Activated naive CD4-positive, alpha-beta T cell treated with anti-CD3 and anti-CD28 coated beads, Interleukin-2, amount 50 U/mL, for 72 hours (primary cell): ENCODE measurements around the gene STAG1. TPM values are rescaled to one million over a fixed set of nuclear protein-coding genes. Genes with fewer than 3 reads are reported as not detected.
A peak's percentile ranks its signal among the peaks of the same experiment; 100 is the strongest.
"Not testable (repeated sequence)": the region's sequence is repeated elsewhere in the genome, so short reads cannot be mapped to it uniquely, and the experiment has no call there.

ENCODE experiments used
- ATAC-seq, 2 donors: fragments of 150-1000 bp; cut with Tn5 transposase; 2 replicates each; pipeline ENCODE4 v1.10.0; 2021; ENCODE audit warnings: mild to moderate bottlenecking in 2 of 2, moderate library complexity in 2 of 2
- DNase-seq, 2 donors: peaks; one replicate each; pipeline ENCODE4 v3.0.0; 2021 to 2022; ENCODE audit warnings: low spot score in 2 of 2
- H3K27ac Mint-ChIP-seq, 2 donors: one replicate each; pipeline ENCODE4 v1.8.0; 2022; ENCODE audit warnings: mild to moderate bottlenecking in 2 of 2, mixed read lengths in 2 of 2
- H3K36me3 Mint-ChIP-seq, 2 donors: one replicate each; pipeline ENCODE4 v1.8.0; 2022; ENCODE audit warnings: mixed read lengths in 2 of 2
- H3K9me3 Mint-ChIP-seq, 2 donors: one replicate each; pipeline ENCODE4 v1.8.0; 2022; ENCODE audit warnings: mixed read lengths in 2 of 2
- total RNA-seq, 2 donors: library from RNA; stranded (reverse); gene quantifications; one replicate each; pipeline ENCODE4 v1.2.3, GENCODE V29; 2022

STAG1 gene
- total RNA-seq, 2 donors from 2014 or later: 35.8 to 40.5 TPM

DNA sequence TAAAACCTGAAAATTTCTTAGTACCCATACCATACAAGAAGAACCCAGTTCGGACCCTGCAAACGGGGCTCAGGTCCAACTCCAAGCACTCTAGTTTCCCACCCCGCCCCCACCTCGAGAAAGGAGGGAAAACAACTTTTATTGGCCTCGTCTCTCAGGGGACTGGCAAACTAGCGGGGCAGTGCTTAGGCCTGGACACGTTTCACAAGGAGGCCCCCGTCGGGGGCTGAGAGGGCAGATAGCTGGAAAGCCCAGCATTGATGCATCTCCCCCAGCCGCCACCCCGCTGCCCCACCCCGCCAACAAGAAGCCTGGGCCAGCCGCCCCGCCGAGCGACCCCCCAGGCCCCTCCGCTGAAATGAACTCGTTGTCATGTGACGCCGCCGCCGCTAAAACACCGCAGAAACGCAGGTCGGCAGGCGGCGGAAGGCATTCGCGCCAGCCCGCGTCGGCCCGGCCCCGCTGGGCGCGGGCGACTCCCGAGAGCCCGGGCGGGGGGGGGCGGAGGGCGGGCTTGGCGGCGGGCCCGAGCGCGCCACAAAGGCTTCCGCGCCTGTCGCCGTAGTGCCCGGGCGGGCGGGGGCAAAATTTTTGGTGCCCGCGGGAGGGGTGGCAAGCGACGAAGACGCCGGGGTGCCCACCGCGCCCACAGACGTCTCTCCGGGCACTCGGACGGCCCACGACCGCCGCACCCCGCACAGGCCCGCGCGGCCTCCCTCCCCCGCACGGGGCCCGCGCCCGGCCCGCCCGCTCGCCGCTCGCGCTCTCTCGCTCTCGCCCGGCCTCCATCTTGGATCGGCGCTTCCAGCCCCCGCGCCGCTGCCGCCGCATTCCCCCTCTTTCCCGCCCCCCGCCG is 634 bp downstream of the STAG1 start:
- DNase-seq (peak; percentile 54 to 79), ATAC-seq (peak; percentile 23 to 36)
- H3K9me3 Mint-ChIP-seq: no peaks in the 10 kb centered on the region
- peaks cover 15 to 23% of the 10 kb centered on the region in 2 donors for H3K36me3 Mint-ChIP-seq
- peak overlapping the region; percentile 94 to 96 for H3K27ac Mint-ChIP-seq

DNA sequence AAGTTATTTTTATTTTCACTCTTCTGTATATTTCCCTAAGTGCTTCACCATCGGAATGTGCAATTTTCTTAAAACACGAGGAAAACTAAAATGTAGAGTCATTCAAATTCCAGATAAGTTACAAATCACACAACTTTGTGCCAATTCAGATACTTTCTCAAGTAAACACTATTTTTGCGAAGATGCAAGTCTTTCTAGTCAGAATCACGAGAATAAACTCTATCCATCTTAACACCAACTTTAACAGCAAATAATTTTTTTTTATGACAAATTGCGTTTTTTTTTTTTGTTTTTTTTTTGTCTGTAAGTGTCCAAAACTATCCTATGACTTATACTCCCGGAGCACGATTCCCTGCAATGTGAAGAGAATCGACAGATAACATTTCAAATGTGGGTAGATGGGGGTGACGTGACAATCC is 1.3 kb downstream of the STAG1 start:
- Mint-ChIP-seq H3K36me3 (peaks cover 15 to 23% of the 10 kb centered on the region in 2 donors), H3K9me3 (no peaks in the 10 kb centered on the region), H3K27ac (peak overlapping the region; percentile 92 to 94)
- DNase-seq (no peak), ATAC-seq (no peak)

DNA sequence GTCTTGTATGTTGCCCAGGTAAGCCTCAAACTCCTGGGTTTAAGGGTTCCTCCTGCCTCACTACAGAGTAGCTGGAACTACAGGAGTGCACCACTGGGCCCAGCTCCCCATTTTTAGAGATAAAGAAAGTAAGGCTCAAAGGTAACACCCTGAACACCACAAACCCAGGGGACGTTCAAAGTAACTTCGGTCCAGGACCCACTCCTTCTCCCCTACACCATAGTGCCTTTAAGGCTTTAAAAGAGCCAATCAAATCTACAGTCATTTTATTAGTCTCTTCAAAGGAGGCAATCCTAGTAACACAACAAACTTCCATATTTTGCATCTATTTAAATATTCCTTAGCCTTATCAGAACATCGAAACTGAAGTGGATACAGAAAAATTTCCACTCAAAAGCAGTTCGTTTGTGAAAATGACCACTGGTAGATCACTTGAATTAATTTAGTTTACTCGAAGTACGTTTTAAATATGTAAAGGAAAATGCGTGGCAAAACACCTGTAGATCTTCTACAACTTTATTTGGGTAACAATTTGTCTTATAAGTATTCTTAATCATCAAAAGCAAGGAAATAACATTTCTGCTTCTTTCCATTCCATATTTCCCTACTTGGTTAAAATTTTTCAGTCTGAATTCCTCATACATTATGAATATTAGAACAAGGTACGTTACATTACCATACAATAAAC is 1.8 kb downstream of the STAG1 start:
- Mint-ChIP-seq H3K27ac (peak overlapping the region; percentile 92 to 94), H3K36me3 (peaks cover 15 to 23% of the 10 kb centered on the region in 2 donors), H3K9me3 (no peaks in the 10 kb centered on the region)
- ATAC-seq: no peak
- DNase-seq: no peak

DNA sequence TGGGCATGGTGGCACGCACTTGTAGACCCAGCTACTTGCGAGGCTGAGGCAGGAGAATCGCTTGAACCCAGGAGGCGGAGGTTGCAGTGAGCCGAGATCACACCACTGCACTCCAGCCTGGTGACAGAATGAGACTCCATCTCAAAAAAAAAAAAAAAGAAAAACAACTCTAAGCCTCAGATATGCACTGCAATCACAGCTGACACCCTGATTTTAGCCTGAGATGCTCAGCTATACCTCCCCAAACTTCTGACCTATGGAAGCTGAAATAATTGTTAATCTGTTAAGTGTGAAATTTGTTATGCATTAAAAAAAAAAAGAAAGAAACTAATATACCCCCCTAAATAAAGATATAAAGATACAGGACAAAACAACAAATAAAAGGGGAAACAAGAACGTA is 2.6 kb downstream of the STAG1 start:
- Mint-ChIP-seq H3K27ac (peak overlapping the region; percentile 92 to 94), H3K36me3 (peaks cover 15 to 23% of the 10 kb centered on the region in 2 donors)
- not testable (repeated sequence) for H3K9me3 Mint-ChIP-seq, ATAC-seq, DNase-seq

DNA sequence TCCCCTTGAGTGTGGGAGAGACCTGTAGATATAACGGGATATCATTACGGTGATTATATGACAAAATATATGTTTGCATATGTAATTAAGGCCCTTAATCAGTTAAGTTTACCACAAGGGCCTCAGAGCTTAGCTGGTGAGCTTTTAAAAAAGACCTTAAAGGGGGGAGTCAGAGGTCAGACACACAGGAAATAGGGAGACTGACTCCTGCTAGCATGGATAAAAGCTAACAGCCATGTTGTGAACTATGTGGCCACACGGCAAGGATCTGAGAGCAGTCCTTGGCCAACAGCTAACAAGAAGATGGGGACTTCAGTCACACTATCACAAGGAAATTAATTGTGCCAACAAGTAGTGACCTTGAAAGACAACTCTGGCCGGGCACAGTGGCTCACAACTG is 3.1 kb downstream of the STAG1 start:
- Mint-ChIP-seq H3K36me3 (peaks cover 15 to 23% of the 10 kb centered on the region in 2 donors), H3K9me3 (no peaks in the 10 kb centered on the region), H3K27ac (peak overlapping the region in 1 of 2 donors; percentile 26)
- DNase-seq: no peak
- ATAC-seq: no peak

DNA sequence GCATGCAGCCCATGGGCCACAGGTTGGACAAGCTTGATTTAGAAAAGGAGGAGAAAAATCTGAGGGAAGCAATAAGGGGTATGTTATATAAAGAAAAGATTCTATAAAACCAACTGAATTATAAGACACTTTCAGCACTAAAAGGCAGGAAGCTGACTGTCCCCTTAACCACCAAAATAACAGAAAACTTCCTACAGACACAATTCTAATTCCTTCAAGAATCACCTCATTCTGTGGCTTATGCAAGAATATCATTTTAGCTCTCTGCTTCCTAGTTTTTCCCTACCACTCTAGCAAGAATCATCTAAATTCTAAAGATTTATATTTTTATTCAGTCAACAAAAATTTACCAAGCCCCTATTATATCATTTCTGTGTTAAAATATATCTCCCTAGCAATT is 6.3 kb downstream of the STAG1 start:
- Mint-ChIP-seq H3K36me3 (peaks cover 13 to 22% of the 10 kb centered on the region in 2 donors), H3K27ac (peak overlapping the region in 1 of 2 donors; percentile 55), H3K9me3 (no peaks in the 10 kb centered on the region)
- DNase-seq: no peak
- ATAC-seq: no peak

DNA sequence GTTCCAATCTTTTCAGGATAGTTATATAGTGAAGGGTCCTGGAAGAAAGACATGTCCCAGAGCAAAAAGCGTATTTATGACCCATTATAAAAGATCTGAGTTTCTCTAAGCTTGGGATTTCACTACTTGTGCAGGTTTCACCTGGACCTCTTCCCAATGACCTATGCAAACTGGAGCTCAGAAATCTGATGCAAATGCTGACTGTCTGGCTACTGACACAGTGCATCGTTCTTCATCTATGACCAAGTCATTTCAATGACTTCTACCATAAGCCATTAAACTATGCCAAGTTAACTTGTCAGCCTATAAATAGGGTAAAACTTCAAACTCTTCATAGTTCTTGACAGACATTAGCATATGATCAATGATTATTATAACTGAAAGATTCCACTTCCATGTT is 11.1 kb downstream of the STAG1 start:
- no peak overlapping the region for H3K27ac Mint-ChIP-seq
- no peaks in the 10 kb centered on the region for H3K9me3 Mint-ChIP-seq
- no peak for ATAC-seq
- H3K36me3 Mint-ChIP-seq: peaks cover 6 to 12% of the 10 kb centered on the region in 2 donors
- no peak for DNase-seq

DNA sequence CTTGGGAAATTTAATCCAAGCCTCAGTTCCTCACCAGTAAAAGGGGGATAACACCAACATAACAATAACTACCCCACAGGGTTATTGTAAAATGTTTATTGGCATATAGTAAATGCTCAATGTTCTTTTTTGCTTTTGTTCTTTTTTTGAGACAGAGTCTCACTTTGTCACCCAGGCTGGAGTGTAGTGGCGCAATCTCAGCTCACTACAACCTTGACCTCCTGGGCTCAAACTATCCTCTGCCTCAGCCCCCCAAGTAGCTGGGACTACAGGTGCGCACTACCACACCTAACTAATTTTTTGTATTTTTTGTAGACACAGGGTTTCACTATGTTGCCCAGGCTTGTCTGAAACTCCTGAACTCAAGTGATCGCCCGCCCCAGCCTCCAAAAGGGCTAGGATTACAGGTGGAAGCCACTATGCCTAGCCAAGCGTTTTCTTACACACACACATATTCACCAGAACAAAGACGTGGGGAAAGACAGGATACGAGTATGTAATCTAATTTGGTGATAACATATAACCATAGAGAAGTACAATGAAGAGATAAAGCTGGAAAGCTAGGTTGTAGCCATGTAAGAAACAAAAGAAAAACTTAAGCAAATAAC is 11.7 kb downstream of the STAG1 start:
- peak overlapping the region in 1 of 2 donors; percentile 29 for H3K27ac Mint-ChIP-seq
- H3K9me3 Mint-ChIP-seq: no peaks in the 10 kb centered on the region
- ATAC-seq (no peak), DNase-seq (no peak)
- peaks cover 6 to 12% of the 10 kb centered on the region in 2 donors for H3K36me3 Mint-ChIP-seq

DNA sequence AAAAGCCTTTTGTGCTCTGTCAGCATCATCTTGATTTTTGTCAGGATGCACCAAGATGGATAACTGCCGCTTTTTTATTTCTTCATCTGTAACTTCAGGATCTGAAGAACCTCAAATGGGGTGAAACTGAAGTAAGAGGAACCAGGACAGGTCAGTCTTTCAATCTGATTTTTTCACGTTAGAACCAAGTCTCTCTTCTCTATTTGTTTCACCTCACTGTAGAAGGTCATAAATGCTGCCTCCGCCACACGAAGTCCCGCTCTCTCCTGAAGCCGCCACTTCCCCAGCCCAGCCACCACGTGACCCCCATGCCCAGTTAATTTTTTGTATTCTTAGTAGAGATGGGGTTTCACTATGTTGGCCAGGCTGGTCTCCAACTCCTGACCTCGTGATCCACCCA is 15.2 kb downstream of the STAG1 start:
- H3K9me3 Mint-ChIP-seq, DNase-seq, ATAC-seq, H3K36me3 Mint-ChIP-seq: not testable (repeated sequence)
- H3K27ac Mint-ChIP-seq: peak overlapping the region; percentile 18 to 22

DNA sequence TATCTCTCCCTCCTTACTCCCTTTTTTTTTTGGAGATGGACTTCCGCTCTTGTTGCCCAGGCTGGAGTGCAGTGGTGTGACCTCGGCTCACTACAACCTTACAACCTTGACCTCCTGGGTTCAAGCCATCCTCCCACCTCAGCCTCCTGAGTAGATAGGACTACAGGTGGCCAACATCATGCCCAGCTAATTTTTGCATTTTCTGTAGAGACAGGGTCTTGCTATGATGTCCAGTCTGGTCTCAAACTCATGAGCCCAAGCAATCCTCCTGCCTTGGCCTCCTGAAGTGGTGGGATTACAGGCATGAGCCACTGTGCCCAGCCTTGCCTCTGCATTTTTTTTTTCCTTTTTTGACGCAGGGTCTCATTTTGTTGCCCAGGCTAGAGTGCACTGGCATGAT is 17.1 kb downstream of the STAG1 start:
- Mint-ChIP-seq H3K36me3 (peaks cover 0 to 6% of the 10 kb centered on the region in 2 donors), H3K27ac (peak overlapping the region; percentile 56 to 83)
- ATAC-seq: no peak

DNA sequence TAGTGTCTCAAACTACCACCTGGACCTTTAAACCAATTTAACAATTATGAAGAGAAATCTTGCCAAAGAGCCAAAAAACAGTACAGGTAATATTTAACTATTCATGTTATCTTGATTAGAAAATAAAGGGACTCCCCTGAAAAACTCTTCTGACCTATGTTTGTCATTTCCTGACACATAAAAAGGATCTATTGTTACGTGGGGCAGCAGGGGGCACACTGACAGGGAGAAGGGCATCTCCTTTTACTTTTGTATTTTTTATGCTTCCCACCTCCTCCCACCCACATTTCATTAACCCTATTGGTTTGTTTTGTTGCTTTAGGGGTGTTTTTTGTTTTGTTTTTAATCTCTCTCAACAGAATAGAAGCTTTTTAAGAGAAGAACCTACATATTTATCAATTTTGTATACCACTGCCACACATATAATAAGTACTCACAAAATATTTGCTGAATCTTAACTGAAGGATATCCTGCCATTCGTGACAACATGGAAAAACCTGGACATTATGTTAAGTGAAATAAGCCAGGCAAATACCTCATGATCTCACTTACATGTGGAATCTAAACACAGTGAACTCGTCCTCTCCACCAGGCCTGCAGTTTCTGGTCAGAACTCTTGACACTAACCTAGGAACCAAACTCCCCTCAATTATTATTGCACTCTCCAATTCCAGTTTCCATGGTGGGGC is 17.7 kb downstream of the STAG1 start:
- DNase-seq (no peak), ATAC-seq (no peak)
- Mint-ChIP-seq H3K27ac (peak overlapping the region in 1 of 2 donors; percentile 56), H3K9me3 (no peaks in the 10 kb centered on the region), H3K36me3 (peaks cover 0 to 6% of the 10 kb centered on the region in 2 donors)

More for the DNA sequence above, 17.1 kb downstream of the STAG1 start:
- DNase-seq: no peak
- no peaks in the 10 kb centered on the region for H3K9me3 Mint-ChIP-seq

DNA sequence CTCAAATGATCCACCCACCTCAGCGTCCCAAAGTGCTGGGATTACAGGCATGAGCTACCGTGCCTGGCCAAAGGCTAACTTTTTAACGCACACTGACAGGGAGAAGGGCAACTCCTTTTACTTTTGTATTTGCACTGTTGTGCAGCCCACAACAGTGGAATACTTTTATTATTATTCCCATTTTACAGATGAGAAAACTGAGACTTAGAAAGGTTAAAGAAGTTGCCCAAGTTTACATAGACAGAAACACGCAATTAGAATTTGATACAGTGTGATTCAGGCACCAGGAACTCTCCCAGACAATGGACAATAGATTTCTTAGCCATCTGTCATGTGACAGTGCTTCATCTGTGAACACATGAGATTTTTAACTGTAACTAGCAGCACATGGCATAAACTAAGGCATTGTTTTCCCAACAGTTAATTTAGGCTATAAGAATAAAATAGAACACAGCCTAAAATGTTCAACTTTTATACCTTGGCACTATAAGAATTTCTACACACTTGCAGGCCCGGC is 18.8 kb downstream of the STAG1 start:
- Mint-ChIP-seq H3K9me3 (no peaks in the 10 kb centered on the region), H3K27ac (no peak overlapping the region), H3K36me3 (peaks cover 0 to 6% of the 10 kb centered on the region in 2 donors)
- ATAC-seq: no peak
- DNase-seq: no peak

DNA sequence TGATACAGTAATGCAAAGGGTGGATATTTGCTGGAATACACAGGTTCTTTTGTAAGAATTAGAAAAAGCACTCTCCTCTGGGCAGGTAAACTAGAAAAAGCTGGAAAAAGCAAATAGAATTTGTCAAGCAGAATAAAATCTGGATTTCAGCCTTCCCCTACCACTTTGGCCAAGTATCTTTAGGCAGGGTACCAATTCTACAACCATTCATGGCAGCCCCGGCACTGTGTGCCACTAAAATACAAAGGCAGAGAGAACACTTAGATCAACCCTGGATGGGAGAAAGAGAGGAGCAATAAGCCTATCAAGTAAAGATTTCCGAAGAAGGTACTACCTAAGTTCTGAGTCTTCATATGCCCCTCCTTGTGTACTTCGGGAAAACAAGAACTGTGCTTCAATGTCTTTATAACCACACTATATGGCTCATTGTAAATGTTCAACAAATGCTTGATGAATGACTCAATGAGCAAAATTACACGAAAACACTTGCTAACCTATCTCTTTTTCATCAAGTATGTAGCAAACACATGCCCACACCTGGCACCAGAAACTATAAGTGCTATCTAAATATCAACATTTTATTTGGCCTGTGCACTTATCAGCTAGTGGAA is 20.8 kb downstream of the STAG1 start:
- Mint-ChIP-seq H3K9me3 (no peaks in the 10 kb centered on the region), H3K36me3 (no peaks in the 10 kb centered on the region), H3K27ac (no peak overlapping the region)
- ATAC-seq: no peak
- DNase-seq: no peak

DNA sequence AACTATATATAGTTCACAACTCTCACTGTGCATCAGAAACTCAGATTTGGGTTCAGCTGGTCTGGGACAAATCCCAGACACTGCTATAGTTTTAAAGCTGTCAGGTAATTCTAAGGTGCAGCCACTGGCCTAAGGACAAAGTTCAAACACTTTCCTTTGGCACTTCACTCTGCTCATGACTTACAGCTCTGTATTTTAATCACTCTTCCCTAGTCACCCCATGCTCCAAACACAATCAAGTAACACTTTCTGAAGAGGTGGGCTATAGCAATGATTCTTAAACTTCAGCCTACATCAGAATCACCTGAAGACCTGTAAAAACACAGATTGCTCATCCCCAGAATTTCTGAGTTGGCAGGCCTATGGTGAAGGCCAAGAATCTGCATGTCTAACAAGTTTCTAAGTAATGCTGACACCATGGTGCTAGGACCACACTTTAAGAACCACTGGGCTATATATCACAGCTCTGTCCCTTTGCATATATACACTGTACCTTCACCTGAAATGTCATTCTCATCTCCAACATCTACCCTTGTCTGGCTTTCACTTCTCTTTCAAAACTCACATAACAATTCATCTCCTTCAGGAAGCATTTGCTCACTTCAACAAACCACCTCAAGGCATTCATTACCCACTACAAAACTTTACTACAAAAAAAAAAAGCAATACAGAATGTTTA is 21.4 kb downstream of the STAG1 start:
- peak; percentile 66 to 76 for ATAC-seq

DNA sequence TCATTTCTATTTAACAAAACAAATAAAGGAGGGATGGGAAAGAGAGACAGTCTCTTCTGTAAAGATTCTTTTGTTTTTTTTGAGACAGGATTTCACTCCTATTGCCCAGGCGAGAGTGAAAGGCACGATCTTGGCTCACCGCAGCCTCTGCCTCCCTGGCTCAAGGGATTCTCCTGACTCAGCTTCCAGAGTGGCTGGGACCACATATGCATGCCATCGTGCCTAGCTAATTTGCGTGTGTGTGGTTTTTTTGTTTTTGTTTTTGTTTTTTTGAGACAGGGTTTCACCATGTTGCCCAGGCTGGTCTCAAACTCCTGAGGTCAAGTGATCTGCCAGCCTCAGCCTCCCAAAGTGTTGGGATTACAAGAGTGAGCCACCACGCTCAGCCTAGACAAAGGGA is 23.3 kb downstream of the STAG1 start:
- Mint-ChIP-seq H3K9me3 (no peaks in the 10 kb centered on the region), H3K27ac (no peak overlapping the region), H3K36me3 (peaks cover 0 to 8% of the 10 kb centered on the region in 2 donors)
- no peak for DNase-seq
- no peak for ATAC-seq

More for the DNA sequence above, 21.4 kb downstream of the STAG1 start:
- no peak for DNase-seq
- Mint-ChIP-seq H3K27ac (no peak overlapping the region), H3K9me3 (no peaks in the 10 kb centered on the region), H3K36me3 (no peaks in the 10 kb centered on the region)
